Epithelial cell of prostate (primary cell): ENCODE measurements around the gene CCDC17.

Experiments
- DNase-seq: peaks from one replicate; pipeline ENCODE4 v3.0.0-alpha.2; 2011; ENCODE audit warnings: low read depth, low spot score
- H3K27ac ChIP-seq: fragments of 450-650 bp; 2 replicates; pipeline ENCODE4 v1.5.1; 2017; ENCODE audit warnings: mild to moderate bottlenecking

The CCDC17 gene

DNA sequence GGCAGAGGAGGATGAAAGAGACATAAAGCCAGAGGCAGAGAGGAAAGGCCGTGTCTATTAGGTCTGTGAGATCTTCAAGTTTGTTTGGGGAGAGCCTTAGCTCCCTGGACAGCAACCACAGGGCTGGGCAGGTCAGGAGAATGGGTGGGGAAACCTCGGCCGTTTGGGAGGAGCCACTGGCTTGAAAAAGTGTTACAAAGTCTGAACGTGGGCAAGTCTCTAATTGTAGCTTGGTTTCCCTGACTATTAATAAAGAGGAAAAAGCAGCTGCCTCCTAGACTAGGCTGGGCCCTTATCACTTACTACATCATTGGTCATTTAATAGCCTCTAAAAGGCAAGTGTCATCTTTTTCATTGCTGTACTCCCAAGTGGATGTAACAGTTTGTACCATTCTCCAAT, at the start of gene CCDC17:
TSS of gene CCDC17 (minus strand) at position 83 of the 400 bp plus-strand sequence. CDS start 145 bp downstream, outside the sequence.
- no peak for DNase-seq
- no peak within 1 kb of the TSS for H3K27ac ChIP-seq

DNA sequence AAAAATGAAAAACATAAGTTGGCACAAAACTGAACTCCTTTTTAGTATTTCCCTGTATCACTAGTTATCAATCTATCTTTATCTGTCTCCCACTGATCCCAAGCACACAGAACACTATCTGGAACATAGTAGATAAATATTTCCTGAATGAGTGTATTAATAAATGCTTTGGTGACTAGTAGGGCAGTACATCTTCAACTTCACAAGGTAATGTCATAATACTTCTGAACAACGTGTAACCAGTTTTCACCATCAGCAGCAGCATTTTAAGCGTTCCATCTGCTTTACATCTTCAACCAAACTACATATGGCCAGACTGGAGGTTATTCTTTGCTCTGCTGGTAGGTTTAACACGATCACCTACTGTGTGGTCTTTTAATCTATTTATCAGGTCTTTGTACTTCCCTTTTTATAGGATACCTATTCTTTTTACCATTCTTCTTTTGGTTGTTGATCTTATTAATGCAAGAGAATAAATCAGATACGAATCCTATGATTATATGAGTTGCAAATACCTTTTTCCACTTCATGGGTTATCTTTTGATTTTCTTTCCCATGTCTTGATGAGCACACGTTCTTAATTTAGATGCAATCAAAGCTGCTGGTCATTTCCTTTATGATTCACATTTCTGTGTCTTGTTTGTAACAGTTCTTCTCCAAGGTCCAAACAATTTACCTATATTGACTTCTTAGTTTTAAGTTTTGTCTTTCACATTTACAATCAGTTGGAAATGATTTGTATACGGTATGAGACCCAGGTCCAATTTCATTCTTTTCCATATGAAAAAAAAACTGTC, 46.2 kb upstream of the CCDC17 start:
- peak overlapping the region; percentile 50 for H3K27ac ChIP-seq
- no peak for DNase-seq

- no peak for DNase-seq
- H3K27ac ChIP-seq, result peak overlapping the region; percentile 50
Observed at GRCh38 chr1:45669379-45669778, 45.5 kb upstream of the CCDC17 start.

- no peak for DNase-seq
- no peak overlapping the region for H3K27ac ChIP-seq
Observed at GRCh38 chr1:45668526-45668925, 44.7 kb upstream of the CCDC17 start.

DNA sequence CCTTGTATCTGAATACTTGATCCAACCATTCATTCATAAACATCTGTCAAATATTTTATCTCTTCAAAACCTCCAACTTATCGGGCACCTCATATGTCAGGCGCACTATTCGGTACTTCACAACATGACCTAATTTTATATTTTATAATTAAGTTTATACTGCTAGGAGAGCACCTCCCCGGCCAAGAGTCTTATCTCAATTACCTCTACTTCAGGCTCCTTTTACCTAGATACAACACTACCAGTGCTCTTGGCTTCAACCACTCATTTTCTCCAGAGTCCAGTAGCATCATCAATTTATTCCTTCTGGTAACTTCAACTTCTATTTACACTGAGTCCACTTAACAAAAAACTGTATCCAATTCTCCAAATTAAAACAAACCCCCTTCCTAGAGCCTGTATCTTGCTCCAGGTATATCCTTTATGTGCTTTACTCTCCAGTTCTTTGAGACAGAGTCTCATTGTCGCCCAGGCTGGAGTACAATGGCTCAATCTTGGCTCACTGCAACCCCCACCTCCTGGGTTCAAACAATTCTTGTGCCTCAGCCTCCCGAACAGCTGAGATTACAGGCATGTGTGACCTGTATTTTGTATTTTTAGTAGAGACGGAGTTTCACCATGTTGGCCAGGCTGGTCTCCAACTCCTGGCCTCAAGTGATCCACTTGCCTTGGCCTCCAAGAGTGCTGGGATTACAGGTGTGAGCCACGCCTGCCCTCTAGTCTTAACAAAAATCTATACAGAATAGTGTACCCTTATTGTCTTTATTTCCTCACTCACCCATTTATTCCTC, 43.7 kb upstream of the CCDC17 start:
- no peak for DNase-seq
- no peak overlapping the region for H3K27ac ChIP-seq

- DNase-seq, result no peak
- no peak overlapping the region for H3K27ac ChIP-seq
Observed at GRCh38 chr1:45666836-45667235, 43.0 kb upstream of the CCDC17 start.

DNA sequence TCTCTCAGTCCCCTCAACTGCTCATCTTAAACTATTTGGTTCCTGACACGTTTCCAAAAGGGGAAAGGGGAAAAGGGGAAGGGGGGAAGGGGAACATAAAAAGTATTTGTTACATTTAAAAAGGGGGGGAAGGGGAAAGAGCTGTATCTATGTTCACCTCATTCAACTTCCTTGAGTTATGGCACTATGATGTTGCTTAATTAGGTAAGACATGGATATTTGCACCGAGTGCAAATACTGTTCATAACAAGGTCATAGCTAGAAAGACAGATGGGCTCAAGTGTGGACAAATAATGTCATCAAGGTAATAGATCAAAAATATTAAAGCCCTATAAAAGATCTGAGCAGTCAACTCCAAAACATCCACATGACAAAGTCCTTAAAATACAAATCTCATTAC, 36.5 kb upstream of the CCDC17 start:
- H3K27ac ChIP-seq, result no peak overlapping the region
- no peak for DNase-seq

DNA sequence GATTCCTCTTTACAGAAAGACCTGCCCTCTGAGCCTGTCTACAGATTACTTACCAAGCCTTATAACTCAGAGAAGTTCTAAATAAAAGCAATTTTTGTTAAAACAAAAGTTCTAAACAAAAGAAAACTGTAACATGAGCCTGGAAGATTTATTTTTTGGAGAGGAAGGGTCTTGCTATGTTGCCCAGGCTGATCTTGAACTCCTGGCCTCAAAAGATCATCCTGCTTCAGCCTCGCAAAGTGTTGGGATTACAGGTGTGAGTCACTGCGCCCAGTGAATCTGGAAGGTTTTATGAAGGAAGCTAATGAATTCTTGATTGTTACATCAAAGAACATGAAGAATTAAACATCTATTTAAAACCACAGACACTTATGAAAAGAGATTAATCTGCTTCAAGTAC, 35.4 kb upstream of the CCDC17 start:
- no peak overlapping the region for H3K27ac ChIP-seq
- DNase-seq, result no peak

DNA sequence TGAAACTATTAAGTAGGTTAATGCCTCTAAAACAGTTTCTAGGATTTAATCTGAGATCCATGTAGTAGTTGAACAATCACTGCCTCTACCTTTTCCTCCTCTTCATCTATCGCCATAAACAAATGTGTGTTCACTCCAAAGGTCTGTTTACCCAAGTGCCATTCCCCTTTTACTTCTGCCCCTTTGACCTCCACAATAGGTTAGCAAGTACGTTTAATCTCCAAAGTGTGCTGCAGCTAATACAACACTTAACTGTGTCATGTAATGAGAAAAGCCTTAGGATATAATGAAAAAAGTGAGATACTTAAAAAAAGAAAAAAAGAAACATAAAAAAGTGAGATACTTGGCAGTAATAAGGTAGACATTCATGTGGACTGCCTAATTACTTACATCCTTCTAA, 34.3 kb upstream of the CCDC17 start:
- DNase-seq, result no peak
- H3K27ac ChIP-seq, result no peak overlapping the region

DNA sequence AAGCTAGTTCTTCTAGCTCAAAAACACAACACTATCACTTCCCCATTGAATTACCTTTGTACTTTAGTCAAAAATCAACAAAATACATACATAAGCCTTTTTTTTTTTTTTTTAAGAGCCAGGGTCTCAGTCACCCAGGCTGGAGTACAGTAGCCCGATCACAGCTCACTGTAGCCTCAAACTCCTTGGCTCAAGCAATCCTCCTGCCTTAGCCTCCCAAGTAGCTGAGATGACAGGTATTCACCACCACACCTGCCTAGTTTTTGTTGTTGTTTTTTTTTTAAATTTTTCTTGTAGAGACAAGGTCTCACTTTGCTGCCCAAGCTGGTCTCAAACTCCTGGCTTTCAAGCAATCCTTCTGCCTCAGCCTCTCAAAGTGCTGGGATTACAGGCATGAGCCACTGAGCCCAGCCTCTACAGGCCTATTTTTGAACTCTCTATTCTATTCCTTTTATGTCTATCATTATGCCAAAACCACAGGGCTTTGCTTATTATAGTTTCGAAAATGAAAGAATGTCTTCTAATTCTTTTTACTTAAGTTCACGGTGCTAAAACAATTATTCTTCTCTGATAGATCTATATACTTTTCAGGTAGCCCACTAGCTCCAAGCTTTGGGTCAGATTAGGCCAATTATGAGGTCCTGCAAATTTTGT, 32.8 kb upstream of the CCDC17 start:
- no peak for DNase-seq
- H3K27ac ChIP-seq, result no peak overlapping the region

DNA sequence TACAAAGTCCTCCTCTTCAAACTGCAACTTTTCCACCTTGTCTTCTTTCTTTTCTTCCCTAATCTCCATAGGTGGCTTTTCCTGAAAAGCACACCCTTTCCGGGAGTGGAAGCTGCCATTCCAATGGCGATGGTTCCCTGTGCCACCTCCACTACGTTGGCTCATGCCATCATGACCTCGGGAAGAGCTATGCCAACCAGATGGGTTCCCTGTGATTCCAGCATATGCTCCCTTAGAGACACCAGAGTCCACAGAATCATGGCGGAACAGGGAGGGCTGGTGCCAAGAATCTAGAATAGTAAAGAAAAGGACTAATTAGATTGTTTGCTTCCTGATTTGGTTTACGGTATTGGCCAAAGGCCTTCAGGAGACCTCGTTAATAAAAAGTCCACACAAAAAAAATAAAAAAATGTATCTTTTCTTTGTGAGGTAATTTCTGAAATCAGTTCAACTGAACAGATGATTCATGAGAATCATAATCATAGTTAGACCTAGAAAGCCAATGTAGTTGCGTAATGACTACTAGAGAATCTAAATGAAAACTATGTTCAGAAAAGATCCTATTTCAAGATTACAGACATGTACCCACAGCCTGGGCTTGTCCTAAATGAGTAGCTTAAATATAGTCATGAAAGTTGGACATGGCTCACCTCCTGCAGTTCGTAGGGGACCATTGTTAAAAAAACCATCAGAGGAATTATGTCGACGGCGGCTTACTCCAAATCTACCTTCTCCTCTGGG, 30.9 kb upstream of the CCDC17 start:
- H3K27ac ChIP-seq, result no peak overlapping the region
- no peak for DNase-seq

- no peak for DNase-seq
- peak overlapping the region; percentile 13 for H3K27ac ChIP-seq
Observed at GRCh38 chr1:45647248-45648021, 23.6 kb upstream of the CCDC17 start.

- DNase-seq, result no peak
- H3K27ac ChIP-seq, result peak overlapping the region; percentile 14
Observed at GRCh38 chr1:45644661-45645060, 20.8 kb upstream of the CCDC17 start.

DNA sequence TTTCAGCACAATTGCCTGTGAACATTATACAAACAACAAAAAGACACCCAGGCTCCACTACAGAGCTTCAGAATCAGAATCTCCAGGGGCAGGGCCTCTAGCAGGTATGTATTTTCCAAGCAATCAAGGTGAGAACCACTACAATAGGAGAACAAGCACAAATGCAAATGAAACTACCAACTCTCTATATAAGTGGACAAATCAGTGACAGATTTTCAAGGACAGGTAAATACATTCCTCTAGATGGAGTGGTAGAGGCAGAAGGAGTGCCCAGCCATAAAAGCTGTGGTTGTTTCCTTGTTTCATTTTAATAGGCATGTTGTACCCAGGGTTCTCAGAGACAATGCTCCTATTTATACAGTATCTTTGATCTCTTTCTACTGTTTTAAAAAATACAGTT, 20.1 kb upstream of the CCDC17 start:
- peak overlapping the region; percentile 14 for H3K27ac ChIP-seq

DNA sequence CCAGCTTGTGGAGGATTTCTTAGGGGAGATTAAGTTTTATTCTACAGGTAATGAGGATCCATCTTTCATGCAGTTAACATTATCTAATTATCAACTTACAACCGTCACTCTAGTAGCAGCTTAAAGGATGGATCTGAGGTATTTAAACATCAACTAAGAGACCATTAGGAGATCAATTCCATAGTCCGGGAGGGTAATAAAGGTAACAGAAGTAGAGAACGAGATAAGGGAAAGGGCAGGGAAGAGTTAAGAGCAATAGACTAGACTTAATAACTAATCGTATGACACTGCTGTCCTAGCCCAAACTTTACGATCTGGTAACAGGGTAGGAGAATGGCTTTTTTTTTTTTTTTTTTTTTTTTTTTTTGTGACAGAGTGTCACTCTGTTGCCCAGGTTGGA, 19.5 kb upstream of the CCDC17 start:
- no peak for DNase-seq
- H3K27ac ChIP-seq, result no peak overlapping the region

More for the DNA sequence above, 20.1 kb upstream of the CCDC17 start:
- DNase-seq, result no peak

DNA sequence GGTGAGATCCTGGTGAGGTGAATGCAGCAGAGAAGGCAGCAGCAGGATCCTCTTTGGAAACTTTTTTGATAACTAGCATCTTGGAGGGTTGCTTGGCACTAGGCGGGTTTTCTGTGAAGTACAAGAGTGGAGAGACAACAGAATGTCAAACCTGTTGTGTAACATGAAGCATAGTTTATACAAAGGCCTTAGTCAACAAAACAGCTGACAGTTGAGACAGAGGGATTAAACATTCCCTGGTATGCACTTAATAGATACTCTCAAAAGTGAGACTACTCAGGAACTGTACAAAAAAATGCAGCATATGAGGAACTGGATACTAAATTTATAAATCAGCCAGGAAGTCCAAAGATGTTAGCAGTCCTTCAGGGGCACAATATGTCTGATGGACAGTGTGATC, 16.4 kb upstream of the CCDC17 start:
- no peak overlapping the region for H3K27ac ChIP-seq
- DNase-seq, result no peak

DNA sequence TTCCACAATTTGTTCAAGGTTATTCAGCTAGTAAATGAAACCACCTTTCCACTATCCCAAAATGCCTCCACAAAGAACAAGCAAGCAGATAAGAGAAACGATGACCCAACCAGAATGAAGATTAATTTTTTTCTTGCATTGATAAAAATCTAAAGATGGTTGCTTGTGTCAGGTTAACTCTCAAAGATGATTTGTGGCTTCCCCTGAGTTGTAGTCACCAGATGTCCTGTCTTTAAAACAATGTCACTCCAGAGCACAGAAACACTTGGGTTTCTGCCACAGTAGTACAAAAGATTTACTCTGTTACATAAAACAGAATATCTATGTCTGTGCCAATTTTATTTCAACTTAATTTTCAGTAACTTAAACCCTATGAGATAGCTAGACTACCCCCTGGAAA, 11.4 kb upstream of the CCDC17 start:
- no peak overlapping the region for H3K27ac ChIP-seq
- DNase-seq, result no peak

DNA sequence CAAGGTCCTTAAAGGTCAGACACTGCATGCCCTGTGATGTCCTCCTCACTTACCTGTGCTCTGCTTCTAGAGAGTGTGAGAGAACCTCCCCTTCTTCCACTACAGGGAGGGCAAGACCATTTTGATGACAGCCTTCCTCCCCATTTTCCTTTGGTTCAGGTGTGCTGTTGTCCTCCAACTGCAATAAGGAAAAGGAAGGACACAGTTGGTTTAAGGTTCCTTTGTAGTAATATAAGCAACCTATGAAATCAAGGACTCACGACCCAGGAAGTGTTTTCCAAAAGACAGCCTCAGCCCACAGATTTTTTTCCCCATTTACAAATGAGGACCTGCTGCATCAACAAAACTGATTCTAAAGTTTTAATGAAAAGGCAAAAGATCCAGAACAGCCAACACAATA, 6.6 kb upstream of the CCDC17 start:
- DNase-seq, result no peak
- H3K27ac ChIP-seq, result no peak overlapping the region

DNA sequence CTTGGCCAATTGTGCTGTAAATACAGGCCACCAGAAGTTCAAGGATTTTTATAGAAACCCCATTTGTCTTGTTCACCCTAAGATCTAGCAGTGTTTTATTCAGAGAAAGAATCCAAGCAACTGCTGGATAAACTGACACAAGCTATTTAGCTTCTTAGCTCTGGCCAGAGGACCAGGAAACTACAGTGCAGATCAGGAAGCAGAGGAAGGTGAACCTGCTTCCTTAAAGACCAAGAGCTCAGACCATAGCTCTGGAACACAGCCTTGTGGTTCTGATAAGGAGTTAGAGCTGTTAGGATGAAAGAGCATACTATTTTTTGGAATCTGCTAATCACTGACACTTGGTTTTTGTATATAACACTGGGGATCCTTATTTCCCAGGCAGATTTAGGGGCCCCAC, 5.2 kb upstream of the CCDC17 start:
- H3K27ac ChIP-seq, result no peak overlapping the region
- DNase-seq, result no peak
